ENCODE measurements around the gene OR1J2. TPM values are rescaled to one million over a fixed set of nuclear protein-coding genes. Genes with fewer than 3 reads are reported as not detected.

The OR1J2 gene
- total RNA-seq, 1 experiment from 2014 or later = not detected

- TF ChIP-seq ZNF425 (CRISPR knock-in tag; conservative IDR thresholded peaks at IDR 0.05) = no peak
- no peak for TF ChIP-seq GTF2I (CRISPR knock-in tag; conservative IDR thresholded peaks at IDR 0.05)
- no peak for TF ChIP-seq MAX (CRISPR knock-in tag; IDR thresholded peaks at IDR 0.05)
- TF ChIP-seq ZNF263 (CRISPR knock-in tag; IDR thresholded peaks at IDR 0.05; ENCODE audit: low read depth) = no peak
- TF ChIP-seq, protein P1, sequence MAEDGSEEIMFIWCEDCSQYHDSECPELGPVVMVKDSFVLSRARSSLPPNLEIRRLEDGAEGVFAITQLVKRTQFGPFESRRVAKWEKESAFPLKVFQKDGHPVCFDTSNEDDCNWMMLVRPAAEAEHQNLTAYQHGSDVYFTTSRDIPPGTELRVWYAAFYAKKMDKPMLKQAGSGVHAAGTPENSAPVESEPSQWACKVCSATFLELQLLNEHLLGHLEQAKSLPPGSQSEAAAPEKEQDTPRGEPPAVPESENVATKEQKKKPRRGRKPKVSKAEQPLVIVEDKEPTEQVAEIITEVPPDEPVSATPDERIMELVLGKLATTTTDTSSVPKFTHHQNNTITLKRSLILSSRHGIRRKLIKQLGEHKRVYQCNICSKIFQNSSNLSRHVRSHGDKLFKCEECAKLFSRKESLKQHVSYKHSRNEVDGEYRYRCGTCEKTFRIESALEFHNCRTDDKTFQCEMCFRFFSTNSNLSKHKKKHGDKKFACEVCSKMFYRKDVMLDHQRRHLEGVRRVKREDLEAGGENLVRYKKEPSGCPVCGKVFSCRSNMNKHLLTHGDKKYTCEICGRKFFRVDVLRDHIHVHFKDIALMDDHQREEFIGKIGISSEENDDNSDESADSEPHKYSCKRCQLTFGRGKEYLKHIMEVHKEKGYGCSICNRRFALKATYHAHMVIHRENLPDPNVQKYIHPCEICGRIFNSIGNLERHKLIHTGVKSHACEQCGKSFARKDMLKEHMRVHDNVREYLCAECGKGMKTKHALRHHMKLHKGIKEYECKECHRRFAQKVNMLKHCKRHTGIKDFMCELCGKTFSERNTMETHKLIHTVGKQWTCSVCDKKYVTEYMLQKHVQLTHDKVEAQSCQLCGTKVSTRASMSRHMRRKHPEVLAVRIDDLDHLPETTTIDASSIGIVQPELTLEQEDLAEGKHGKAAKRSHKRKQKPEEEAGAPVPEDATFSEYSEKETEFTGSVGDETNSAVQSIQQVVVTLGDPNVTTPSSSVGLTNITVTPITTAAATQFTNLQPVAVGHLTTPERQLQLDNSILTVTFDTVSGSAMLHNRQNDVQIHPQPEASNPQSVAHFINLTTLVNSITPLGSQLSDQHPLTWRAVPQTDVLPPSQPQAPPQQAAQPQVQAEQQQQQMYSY (CRISPR knock-in tag; IDR thresholded peaks at IDR 0.05) = no peak
- TF ChIP-seq ZNF396 (CRISPR knock-in tag; IDR thresholded peaks at IDR 0.05; ENCODE audit: borderline replicate concordance) = no peak
- TF ChIP-seq, protein P2, sequence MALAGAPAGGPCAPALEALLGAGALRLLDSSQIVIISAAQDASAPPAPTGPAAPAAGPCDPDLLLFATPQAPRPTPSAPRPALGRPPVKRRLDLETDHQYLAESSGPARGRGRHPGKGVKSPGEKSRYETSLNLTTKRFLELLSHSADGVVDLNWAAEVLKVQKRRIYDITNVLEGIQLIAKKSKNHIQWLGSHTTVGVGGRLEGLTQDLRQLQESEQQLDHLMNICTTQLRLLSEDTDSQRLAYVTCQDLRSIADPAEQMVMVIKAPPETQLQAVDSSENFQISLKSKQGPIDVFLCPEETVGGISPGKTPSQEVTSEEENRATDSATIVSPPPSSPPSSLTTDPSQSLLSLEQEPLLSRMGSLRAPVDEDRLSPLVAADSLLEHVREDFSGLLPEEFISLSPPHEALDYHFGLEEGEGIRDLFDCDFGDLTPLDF (CRISPR knock-in tag; IDR thresholded peaks at IDR 0.05) = no peak
- TF ChIP-seq CTCF (IDR thresholded peaks at IDR 0.05) = no peak
- TF ChIP-seq STAT6 (CRISPR knock-in tag; conservative IDR thresholded peaks at IDR 0.05; ENCODE audit: low read depth) = no peak
- TF ChIP-seq ZMAT4 (CRISPR knock-in tag; IDR thresholded peaks at IDR 0.05) = no peak
- no peak for TF ChIP-seq GRHL2 (CRISPR knock-in tag; IDR thresholded peaks at IDR 0.05; ENCODE audit: insufficient replicate concordance, severe bottlenecking)
Measured at GRCh38 chr9:122538757-122539156, 28.2 kb downstream of the OR1J2 start (continued).

DNA sequence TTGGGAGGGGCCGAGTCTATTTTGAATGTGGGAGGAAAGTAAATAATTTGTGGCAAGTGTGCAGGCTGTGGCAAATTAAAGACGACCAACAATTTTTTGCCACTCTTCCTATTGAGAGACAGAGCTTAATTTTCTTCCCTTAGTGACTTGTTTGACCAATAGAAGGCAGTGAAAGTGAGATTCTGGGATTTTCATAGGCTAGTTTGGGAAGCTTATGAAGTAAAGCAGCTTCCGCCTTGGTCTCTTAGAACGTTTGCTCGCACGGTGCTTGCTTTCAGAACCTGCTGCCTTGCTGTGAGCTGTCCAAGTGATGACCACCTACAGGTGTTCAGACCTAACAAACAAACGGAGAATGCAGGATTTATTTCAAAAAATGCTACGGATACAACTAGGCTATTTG lies 35.6 kb downstream of the OR1J2 start:
- H3K27me3 Mint-ChIP-seq (ENCODE audit: low read depth) = peaks cover 12% of the 10 kb centered on the region
- H3K36me3 Mint-ChIP-seq = peaks cover 34% of the 10 kb centered on the region
- ATAC-seq (no peak), DNase-seq (ENCODE audit: low spot score) (no peak)
- H3K27ac Mint-ChIP-seq = no peak overlapping the region
- H3K4me3 Mint-ChIP-seq = no peak overlapping the region
- H3K9me3 Mint-ChIP-seq = peaks cover 84% of the 10 kb centered on the region
- POLR2A ChIA-PET = no interaction called here
- H3K4me1 Mint-ChIP-seq = no peaks in the 10 kb centered on the region
- no peak for TF ChIP-seq ZBTB21 (CRISPR knock-in tag; IDR thresholded peaks at IDR 0.05; ENCODE audit: borderline replicate concordance)
- no peak for TF ChIP-seq JAZF1 (CRISPR knock-in tag; IDR thresholded peaks at IDR 0.05)
- TF ChIP-seq RELA (CRISPR knock-in tag; IDR thresholded peaks at IDR 0.05; ENCODE audit: borderline replicate concordance) = no peak
- TF ChIP-seq, protein P3, sequence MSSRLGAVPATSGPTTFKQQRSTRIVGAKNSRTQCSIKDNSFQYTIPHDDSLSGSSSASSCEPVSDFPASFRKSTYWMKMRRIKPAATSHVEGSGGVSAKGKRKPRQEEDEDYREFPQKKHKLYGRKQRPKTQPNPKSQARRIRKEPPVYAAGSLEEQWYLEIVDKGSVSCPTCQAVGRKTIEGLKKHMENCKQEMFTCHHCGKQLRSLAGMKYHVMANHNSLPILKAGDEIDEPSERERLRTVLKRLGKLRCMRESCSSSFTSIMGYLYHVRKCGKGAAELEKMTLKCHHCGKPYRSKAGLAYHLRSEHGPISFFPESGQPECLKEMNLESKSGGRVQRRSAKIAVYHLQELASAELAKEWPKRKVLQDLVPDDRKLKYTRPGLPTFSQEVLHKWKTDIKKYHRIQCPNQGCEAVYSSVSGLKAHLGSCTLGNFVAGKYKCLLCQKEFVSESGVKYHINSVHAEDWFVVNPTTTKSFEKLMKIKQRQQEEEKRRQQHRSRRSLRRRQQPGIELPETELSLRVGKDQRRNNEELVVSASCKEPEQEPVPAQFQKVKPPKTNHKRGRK (CRISPR knock-in tag; IDR thresholded peaks at IDR 0.05; ENCODE audit: borderline replicate concordance) = no peak
- CTCF ChIA-PET = no interaction called here

Data from WTC11 (cell line).